Measurements from ENCODE around the gene PROZ. TPM values are rescaled to one million over a fixed set of nuclear protein-coding genes. Genes with fewer than 3 reads are reported as not detected.

PROZ gene
- total and polyA plus RNA-seq, 9 of the 15 experiments (the other 6 are each of a cell fraction or from before 2014, with no cell fraction given) = not detected

DNA sequence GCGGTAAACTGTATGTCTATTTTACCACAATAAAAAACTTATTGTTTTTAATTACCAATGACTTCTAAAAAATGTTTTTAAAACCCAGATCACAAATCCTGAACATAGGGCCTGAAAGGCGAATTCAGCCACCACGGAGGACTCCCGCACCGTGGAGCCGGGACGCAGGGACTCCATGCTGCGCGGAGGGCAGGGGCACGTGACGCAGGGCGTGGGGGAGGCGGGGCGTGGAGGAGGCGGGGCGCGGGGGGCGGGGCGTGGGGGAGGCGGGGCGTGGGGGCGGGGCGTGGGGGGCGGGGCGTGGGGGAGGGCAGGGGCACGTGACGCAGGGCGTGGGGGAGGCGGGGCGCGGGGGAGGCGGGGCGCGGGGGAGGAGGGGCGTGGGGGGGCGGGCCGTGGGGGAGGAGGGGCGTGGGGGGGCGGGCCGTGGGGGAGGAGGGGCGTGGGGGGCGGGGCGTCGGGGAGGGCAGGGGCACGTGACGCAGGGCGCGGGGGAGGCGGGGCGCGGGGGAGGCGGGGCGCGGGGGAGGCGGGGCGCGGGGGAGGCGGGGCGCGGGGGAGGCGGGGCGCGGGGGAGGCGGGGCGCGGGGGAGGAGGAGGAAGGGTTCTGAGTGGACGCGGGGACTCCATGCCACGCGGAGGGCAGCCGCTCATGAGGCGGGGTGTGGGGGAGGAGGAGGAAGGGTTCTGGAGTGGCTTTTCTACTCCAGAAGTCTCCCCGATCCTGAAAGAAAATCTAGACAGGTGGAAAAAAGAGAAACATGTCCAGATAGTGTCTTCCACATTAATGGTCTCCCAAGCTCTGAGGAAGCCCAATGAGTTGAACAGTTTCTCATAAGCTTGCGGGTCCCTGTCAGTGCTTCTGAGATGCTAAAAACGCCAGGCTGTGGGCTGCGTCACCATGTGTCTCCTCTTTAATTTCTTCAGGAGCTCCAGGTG, 4.4 kb upstream of the PROZ start:
- peaks cover 0 to 6% of the 10 kb centered on the region in 2 experiments; a peak in 2 of 5 replicates for H3K27me3 ChIP-seq (ENCODE audit: control insufficient read depth in 2 of 2, insufficient read depth in 2 of 2, low read length in 2 of 2)
- no peaks in the 10 kb centered on the region for H3K36me3 ChIP-seq (ENCODE audit: control insufficient read depth, insufficient read depth, low read length)
- ChIA-PET POLR2A (no interaction called here), CTCF (ENCODE audit: low intra/inter-chr PET ratio) (no interaction called here)
- 0% methylated on average over 10 of the region's 76 CpGs for WGBS (ENCODE audit: insufficient coverage, low coverage, missing lambda C conversion rate)
- peaks cover 19 to 26% of the 10 kb centered on the region in 2 experiments; a peak in 4 of 5 replicates for H3K4me1 ChIP-seq (replicated peaks in 1 of 2; ENCODE audit: control insufficient read depth in 2 of 2, insufficient read depth in 2 of 2, low read length in 2 of 2)
- H3K4me2 ChIP-seq (ENCODE audit: insufficient read depth, low read length) = peak overlapping the region; percentile 79
- DNase-seq (ENCODE audit: extremely low read depth in 1 of 4, low spot score in 3 of 4) (peak; percentile 74 to 76 (median 76)), ATAC-seq (peak; percentile 85), FAIRE-seq (no peak)
- no peaks in the 10 kb centered on the region for H3K9me1 ChIP-seq (ENCODE audit: control insufficient read depth, insufficient read depth, low read length)
- peak overlapping the region; percentile 93 for H2AFZ ChIP-seq (ENCODE audit: low read depth, low read length)
- intact Hi-C loops (cut with micrococcal nuclease) (no loop called here), in situ Hi-C loops (cut with MboI) (no loop called here)
- H3K4me3 ChIP-seq = peak overlapping the region; percentile 17; the same call in 1 of the 2 replicates
- no peaks in the 10 kb centered on the region; the same call in 1 of the 2 replicates for H3K9me3 ChIP-seq (replicated peaks; ENCODE audit: control insufficient read depth, insufficient read depth, low read depth, low read length)
- peak overlapping the region; percentile 74 to 92 for H3K9ac ChIP-seq (ENCODE audit: insufficient read depth in 1 of 2, low read depth in 2 of 2, low read length in 2 of 2)
- H3K27ac ChIP-seq (ENCODE audit: extremely low read depth, low read depth, low read length) = peak overlapping the region; percentile 82
- H3K79me2 ChIP-seq (ENCODE audit: control insufficient read depth, insufficient read depth, low read length) = no peaks in the 10 kb centered on the region
- H4K20me1 ChIP-seq (replicated peaks; ENCODE audit: control insufficient read depth, insufficient read depth, low read length) = no peaks in the 10 kb centered on the region
- TSS peak; percentile 95 for BruUV-seq (replicated peaks)
- no peak for TF ChIP-seq ETS2 (tag; IDR thresholded peaks at IDR 0.05; ENCODE audit: borderline replicate concordance, poor library complexity, severe bottlenecking)
- TF ChIP-seq NRF1 (conservative IDR thresholded peaks at IDR 0.05 in 1 of 2, IDR thresholded peaks at IDR 0.05 in 1 of 2) = 0 out of 4 replicates have a peak, but pooled peaks of 1 of the 2 experiments have one; percentile 11
- no peak for TF ChIP-seq ATF1 (CRISPR knock-in tag; IDR thresholded peaks at IDR 0.05)
- no peak for TF ChIP-seq ATF1 (tag; IDR thresholded peaks at IDR 0.05)
- TF ChIP-seq YY1 (IDR thresholded peaks at IDR 0.05; ENCODE audit: borderline replicate concordance in 1 of 3, control insufficient read depth in 1 of 3, extremely low read depth in 1 of 3, insufficient read depth in 3 of 3, insufficient read length in 1 of 3, insufficient replicate concordance in 2 of 3, low read depth in 1 of 3, low read length in 2 of 3) = peak in 2 of 3 experiments; percentile 38 to 78
- peak; percentile 20 for TF ChIP-seq TAF9B (IDR thresholded peaks at IDR 0.05; ENCODE audit: partially characterized antibody)
- TF ChIP-seq RAD51 (IDR thresholded peaks at IDR 0.05; ENCODE audit: borderline replicate concordance, low read depth) = peak; percentile 82
- peak; percentile 63 for TF ChIP-seq POLR2A (conservative IDR thresholded peaks at IDR 0.05)
- TF ChIP-seq, protein P1, sequence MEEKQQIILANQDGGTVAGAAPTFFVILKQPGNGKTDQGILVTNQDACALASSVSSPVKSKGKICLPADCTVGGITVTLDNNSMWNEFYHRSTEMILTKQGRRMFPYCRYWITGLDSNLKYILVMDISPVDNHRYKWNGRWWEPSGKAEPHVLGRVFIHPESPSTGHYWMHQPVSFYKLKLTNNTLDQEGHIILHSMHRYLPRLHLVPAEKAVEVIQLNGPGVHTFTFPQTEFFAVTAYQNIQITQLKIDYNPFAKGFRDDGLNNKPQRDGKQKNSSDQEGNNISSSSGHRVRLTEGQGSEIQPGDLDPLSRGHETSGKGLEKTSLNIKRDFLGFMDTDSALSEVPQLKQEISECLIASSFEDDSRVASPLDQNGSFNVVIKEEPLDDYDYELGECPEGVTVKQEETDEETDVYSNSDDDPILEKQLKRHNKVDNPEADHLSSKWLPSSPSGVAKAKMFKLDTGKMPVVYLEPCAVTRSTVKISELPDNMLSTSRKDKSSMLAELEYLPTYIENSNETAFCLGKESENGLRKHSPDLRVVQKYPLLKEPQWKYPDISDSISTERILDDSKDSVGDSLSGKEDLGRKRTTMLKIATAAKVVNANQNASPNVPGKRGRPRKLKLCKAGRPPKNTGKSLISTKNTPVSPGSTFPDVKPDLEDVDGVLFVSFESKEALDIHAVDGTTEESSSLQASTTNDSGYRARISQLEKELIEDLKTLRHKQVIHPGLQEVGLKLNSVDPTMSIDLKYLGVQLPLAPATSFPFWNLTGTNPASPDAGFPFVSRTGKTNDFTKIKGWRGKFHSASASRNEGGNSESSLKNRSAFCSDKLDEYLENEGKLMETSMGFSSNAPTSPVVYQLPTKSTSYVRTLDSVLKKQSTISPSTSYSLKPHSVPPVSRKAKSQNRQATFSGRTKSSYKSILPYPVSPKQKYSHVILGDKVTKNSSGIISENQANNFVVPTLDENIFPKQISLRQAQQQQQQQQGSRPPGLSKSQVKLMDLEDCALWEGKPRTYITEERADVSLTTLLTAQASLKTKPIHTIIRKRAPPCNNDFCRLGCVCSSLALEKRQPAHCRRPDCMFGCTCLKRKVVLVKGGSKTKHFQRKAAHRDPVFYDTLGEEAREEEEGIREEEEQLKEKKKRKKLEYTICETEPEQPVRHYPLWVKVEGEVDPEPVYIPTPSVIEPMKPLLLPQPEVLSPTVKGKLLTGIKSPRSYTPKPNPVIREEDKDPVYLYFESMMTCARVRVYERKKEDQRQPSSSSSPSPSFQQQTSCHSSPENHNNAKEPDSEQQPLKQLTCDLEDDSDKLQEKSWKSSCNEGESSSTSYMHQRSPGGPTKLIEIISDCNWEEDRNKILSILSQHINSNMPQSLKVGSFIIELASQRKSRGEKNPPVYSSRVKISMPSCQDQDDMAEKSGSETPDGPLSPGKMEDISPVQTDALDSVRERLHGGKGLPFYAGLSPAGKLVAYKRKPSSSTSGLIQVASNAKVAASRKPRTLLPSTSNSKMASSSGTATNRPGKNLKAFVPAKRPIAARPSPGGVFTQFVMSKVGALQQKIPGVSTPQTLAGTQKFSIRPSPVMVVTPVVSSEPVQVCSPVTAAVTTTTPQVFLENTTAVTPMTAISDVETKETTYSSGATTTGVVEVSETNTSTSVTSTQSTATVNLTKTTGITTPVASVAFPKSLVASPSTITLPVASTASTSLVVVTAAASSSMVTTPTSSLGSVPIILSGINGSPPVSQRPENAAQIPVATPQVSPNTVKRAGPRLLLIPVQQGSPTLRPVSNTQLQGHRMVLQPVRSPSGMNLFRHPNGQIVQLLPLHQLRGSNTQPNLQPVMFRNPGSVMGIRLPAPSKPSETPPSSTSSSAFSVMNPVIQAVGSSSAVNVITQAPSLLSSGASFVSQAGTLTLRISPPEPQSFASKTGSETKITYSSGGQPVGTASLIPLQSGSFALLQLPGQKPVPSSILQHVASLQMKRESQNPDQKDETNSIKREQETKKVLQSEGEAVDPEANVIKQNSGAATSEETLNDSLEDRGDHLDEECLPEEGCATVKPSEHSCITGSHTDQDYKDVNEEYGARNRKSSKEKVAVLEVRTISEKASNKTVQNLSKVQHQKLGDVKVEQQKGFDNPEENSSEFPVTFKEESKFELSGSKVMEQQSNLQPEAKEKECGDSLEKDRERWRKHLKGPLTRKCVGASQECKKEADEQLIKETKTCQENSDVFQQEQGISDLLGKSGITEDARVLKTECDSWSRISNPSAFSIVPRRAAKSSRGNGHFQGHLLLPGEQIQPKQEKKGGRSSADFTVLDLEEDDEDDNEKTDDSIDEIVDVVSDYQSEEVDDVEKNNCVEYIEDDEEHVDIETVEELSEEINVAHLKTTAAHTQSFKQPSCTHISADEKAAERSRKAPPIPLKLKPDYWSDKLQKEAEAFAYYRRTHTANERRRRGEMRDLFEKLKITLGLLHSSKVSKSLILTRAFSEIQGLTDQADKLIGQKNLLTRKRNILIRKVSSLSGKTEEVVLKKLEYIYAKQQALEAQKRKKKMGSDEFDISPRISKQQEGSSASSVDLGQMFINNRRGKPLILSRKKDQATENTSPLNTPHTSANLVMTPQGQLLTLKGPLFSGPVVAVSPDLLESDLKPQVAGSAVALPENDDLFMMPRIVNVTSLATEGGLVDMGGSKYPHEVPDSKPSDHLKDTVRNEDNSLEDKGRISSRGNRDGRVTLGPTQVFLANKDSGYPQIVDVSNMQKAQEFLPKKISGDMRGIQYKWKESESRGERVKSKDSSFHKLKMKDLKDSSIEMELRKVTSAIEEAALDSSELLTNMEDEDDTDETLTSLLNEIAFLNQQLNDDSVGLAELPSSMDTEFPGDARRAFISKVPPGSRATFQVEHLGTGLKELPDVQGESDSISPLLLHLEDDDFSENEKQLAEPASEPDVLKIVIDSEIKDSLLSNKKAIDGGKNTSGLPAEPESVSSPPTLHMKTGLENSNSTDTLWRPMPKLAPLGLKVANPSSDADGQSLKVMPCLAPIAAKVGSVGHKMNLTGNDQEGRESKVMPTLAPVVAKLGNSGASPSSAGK (IDR thresholded peaks at IDR 0.05) = peak; percentile 43

Measured in K562 (cell line).